GM18870 (cell line): ENCODE measurements around the gene FAM98B.
"Not testable (repeated sequence)": the region's sequence is repeated elsewhere in the genome, so short reads cannot be mapped to it uniquely, and the experiment has no call there.

Experiments used
- ATAC-seq: cut with Tn5 transposase; IDR thresholded peaks from one replicate; pipeline ENCODE4 v1.9.1; 2021; ENCODE audit warnings: moderate library complexity; ENCODE audit not compliant: unreplicated experiment

The FAM98B gene

DNA sequence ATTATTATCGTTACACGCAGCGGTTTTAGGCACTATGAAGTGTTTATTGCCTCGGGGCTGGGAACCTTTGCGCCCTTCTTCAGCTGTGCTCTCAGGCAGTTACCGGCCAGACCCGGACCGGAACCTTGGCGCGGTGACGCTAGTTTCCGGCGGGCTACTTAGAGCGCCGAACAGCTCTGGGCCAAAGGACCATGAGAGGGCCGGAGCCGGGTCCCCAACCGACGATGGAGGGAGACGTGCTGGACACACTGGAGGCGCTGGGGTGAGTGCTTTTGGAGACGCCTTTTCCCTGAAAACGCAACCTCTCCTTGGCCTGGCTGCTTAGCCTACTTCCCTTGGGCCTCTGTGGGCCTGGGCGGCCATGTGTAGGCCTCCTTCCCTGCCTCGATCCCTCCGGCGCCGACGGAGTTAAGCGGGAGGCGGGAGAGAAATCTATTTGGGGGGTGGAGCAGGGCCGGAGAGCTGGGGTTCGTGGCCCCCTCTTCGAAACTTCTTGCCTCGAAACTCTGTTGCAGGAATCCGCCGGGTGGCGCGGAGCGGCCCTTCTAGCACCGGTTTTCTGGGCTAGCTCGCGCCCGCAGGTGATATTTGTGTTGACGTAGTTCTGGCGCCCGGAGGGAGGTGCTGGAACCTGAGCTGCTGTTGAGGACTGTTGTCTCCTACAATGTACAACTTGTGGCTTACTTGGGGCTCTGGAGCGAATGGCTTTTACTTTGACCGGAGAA lies at the start of gene FAM98B:
Gene FAM98B, plus strand, starts transcription at position 157 of the 725 bp plus-strand sequence. Its CDS starts 35 bp downstream, at position 192.
- peak; percentile 73 for ATAC-seq

- no peak for ATAC-seq
Observed at GRCh38 chr15:38406436-38406835, 47.5 kb upstream of the FAM98B start.

- ATAC-seq = no peak
Observed at GRCh38 chr15:38408576-38408975, 45.4 kb upstream of the FAM98B start.

- ATAC-seq = no peak
Observed at GRCh38 chr15:38411902-38412301, 42.0 kb upstream of the FAM98B start.

DNA sequence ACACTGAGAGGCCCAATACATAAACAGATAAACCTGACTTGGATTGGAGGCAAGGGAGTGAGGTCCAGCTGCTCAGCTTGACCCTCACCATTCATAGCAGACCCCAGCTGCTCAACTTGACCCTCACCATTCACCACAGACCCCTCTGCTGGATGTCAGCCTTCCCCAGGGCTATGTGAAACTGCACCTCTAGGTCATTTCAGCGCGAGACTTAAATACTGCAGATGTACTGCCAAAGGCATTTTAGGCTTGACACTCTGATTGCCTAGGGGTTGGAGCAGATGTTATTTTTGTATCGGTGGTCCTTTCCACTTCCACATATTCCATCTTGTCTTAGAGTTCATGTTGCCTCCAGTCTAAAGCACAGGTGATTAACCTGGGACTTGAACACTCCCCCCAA lies 41.5 kb upstream of the FAM98B start:
- no peak for ATAC-seq

- no peak for ATAC-seq
Observed at GRCh38 chr15:38414357-38414756, 39.6 kb upstream of the FAM98B start.

DNA sequence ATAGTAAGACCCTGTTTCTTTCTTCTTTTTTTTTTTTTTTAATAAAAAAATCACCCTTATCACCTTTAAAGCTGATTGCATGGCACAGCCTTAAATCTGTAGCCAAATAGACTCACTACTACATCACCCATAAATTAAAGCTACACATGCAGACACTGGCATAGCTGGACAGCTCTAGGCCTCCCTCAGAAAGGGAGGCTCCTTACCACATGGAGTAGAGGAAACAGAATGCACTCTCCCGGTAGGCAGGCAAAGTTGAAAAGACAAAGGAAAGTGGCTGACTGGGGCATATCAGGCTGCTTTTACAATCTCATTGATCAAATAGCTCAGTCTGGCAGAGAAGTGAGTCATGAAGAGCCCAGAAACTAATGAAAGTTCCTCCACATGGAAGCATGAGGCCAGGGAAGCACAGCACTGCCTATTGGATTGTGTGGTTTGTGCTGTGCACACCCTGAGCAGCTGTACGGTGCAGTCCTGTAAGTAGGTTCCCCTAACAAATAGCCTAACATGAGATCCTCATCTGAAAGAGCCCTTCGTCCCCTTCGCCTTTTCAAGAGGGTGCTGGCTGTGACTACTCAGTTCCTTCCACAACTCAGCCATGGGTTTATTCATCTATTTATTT lies 32.7 kb upstream of the FAM98B start:
- ATAC-seq = no peak

DNA sequence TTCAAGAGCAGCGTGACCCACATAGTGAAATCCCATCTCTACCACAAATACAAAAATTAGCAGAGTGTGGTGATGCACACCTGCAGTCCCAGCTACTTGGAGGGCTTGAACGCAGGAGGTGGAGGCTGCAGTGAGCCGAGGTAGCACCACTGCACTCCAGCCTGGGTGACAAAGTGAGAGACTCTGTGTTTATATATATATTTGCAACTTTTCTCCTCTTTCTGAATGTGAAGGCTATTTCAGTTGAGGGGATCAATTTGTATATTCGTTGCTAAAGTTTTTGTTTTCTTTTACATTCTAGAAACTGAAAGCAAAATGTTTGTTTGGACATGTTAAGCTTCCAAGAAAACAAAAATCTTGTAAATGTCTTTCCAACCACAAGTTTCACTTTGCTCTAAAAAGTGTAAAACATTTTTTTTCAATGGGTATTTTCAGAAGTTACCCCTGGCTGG lies 29.8 kb upstream of the FAM98B start:
- ATAC-seq = peak; percentile 81

DNA sequence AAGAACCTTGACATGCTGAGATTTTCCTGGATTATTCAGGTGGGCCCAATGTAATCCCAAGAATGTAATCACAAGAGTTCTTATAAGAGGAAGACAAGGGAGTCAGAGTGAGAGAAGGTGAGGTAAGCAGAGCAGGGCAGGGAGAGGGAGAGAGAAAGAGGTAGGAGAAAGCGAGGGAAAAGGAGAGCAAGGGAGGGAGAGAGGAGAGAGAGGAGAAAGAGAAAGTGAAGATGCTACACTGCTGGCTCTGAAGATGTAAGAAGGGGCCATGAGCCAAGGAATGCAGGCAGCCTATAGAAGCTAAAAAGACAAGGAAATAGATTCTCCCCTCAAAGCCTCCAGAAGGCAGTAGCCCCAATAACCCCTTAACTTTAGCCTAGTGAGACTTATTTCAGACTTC lies 28.7 kb upstream of the FAM98B start:
- ATAC-seq = no peak

GRCh38 chr15:38427380-38427779 lies 26.5 kb upstream of the FAM98B start:
- no peak for ATAC-seq

DNA sequence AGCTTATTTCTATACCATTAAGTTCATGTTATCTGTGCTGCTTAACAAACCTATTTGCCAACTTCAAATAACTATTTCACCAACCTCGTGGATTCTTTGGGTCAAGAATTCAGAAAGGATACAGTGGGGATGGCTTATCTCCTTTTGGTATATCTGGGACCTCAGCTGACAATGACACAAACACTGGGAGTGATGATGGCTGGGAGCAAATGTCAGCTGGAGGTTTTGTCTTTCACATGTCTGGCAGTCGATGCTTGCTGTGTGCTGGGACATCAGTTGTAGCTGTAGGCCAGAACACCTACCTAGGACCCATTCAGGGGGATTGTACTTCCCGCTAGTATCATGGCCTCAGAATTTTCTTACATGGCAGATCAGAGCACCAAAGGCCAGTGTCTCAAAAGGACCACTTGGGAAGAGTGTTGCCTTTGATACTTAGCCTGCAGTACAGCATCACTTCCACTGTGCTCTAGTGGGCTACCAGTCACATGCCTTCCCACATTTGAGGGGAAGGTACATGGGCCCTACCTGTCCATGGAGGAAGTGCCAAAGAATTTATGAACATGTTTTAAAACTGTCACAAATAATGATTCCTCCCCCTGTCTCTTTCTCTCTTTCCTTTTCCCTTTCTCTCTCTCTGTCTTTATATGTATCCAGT lies 23.7 kb upstream of the FAM98B start:
- no peak for ATAC-seq

DNA sequence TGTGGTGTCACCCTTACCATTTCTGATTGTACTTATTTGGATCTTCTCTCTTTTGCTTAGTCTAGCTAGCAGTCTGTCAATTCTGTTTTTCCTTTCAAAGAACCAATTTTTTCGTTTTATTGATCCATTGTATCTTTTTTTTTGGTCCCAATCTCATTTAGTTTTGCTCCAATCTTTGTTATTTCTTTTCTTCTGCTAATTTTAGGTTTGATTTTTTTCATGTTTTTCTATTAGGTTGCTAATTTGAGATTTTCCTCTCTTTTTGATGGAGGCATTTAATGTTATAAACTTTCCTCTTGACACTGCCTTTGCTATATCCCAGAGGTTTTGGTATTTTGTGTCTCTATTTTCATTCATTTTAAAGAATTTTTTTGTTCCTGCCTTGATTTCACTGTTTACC lies 16.9 kb upstream of the FAM98B start:
- ATAC-seq = no peak

- ATAC-seq = not testable (repeated sequence)
Observed at GRCh38 chr15:38437603-38438002, 16.3 kb upstream of the FAM98B start.

DNA sequence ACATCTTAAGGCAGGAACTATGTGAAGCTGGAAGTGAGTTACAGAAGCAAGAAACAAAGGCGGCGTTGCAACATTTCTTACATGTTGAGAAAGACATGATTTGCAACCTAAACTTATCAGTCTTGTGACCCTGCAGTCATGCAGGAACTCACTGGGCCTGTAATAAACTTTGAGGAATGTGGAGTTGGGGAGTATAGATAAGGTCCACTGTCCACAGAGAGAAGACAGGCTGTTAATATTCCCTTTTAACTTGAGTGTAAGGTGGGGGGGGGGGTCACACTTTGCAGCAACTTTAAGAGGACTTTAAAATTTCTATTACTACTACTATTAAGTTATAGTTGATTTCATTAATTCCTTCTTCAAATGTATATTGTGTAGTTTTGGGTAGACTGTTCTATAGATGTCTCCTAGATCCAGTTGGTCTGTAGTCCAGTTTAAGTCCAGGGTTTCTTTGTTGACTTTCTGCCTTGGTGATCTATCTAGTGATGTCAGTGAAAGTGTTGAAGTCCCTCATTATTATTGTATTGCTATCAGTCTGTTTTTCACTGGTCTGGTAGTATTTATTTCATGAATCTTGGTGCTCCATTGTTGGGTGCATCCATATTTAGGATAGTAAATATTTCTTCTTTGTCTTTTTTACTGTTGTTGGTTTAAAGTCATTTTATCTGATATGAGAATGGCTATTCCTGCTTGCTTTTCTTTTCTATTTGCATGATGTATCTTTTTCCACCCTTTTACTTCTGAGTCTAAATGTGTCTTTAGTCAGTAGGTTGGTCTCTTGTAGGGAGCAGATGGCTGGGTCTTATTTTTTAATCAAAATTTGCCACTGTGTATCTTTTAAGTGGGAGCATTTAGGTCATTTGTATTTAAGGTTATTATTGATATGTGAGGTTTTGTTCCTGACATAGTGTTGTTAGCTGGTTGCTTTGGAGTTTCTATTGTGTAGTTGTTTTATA lies 15.6 kb upstream of the FAM98B start:
- ATAC-seq = no peak

DNA sequence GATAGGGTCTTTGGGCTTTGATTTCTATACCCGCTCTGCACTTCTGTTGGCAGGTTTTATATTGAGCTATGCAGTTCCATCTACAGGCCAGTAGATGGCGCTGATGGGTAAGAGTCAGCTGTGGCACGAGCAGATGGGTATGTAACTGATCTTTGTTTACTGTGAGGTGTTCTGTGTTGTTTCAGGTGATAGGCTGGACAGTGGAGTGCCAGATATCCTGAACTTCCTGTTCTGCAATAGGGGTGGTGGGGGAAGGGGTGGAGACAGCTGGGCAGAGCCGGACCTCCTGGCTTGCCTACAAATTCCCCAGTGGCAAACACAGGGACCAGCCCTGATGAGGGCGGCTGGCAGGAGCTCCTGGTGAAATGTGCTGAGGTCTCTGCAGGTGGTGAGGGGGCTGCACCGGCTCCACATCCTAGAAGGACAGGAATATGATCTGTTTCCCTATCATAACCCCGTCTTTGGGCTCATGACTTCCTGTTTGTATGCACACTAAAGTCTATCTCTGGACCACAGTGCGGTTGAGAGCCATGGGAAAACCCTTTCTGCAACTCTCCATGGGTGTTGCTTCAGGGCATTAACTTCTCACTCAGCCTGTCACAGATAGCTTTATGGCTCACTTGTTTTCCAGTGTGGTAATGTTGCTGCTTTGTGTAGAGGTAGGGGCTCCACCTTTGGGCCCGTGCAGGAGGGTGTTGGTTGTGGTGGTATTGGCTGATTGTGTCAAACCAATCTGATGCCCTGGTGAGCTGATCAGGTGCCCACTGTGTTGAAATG lies 13.4 kb upstream of the FAM98B start:
- ATAC-seq = peak; percentile 75

DNA sequence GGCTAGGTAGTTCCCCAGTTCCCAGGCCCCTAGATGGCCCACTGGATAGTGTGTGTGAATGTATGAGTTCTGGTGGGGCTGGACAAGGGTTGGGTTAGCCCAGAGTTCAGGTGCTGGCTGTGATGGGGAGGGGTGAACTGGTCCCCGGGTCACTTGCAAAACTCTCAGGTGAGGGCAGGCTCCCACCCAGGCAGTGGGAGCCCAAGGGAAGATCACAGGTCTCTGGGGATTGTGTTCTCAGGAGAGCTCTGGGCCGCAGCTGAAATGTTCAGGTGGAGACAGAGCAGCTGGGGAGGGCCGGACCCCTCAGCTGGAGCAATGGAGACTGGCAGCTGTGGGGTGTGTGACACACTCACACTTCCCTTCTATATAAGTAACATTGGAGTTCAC lies 12.8 kb upstream of the FAM98B start:
- no peak for ATAC-seq

GRCh38 chr15:38454696-38455090 lies 766 bp downstream of the FAM98B start:
- peak; percentile 17 for ATAC-seq

GRCh38 chr15:38455092-38455491 lies 1.2 kb downstream of the FAM98B start:
- no peak for ATAC-seq

DNA sequence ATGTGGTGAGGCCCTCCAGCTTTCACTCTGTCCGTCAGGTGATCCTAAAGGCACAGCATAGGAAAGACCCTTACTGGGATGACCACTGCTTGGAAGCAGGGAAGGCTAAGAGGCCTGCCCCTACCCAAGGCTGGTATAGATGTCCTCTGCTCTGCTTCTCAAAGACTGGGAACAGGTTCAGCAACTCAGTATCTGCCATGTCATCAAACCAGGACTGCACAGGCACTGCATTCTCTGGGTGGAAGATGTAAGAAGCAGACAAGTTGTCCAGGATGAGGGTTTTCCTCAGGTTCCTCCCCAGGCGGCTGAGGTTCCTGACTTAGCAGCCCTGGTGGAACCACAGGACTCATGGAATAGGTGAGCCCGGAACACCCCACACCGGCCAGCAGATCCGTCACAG lies 4.7 kb downstream of the FAM98B start:
- ATAC-seq = no peak

DNA sequence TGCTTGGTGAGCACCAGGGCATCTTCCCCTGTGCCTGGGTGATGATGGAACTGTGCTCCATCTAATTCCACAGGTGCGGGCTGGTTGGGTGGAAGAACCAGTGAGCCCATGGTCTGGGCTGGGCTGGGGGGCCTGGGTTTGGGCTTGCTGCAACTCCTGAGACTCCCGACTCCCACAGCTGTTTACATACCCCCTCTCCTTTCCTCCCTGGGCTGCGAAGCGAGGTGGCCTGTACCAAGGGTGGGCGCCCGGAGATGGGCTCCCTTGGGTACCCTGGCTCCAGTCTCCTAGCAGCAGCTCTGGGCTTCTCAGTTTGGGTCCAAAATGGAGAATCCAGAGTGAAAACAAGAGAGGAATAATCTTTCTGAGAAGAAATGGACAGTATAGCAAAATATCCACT lies 5.6 kb downstream of the FAM98B start:
- ATAC-seq = no peak
